Neural crest cell (in vitro differentiated cells): ENCODE data around the gene CHST11. TPM values are rescaled to one million over a fixed set of nuclear protein-coding genes. Genes with fewer than 3 reads are reported as not detected.

ENCODE experiments used
- DNase-seq: peaks from one replicate; pipeline ENCODE4 v3.0.0; 2021; ENCODE audit warnings: low read depth, mixed read lengths, low spot score
- H3K27ac Mint-ChIP-seq: one replicate; pipeline ENCODE4 v1.8.0; 2021; ENCODE audit warnings: mild to moderate bottlenecking, mixed read lengths; ENCODE audit not compliant: unreplicated experiment
- H3K27me3 Mint-ChIP-seq: 2 replicates; pipeline ENCODE4 v1.8.0; 2021; ENCODE audit warnings: low read depth, mild to moderate bottlenecking, mixed read lengths
- H3K36me3 Mint-ChIP-seq: 2 replicates; pipeline ENCODE4 v1.8.0; 2021; ENCODE audit warnings: low read depth, mild to moderate bottlenecking, mixed read lengths
- H3K4me1 Mint-ChIP-seq: 2 replicates; pipeline ENCODE4 v1.8.0; 2021; ENCODE audit warnings: mixed read lengths
- H3K4me3 Mint-ChIP-seq: one replicate; pipeline ENCODE4 v1.8.0; 2021; ENCODE audit warnings: mild to moderate bottlenecking, mixed read lengths
- H3K9me3 Mint-ChIP-seq: 2 replicates; pipeline ENCODE4 v1.8.0; 2021; ENCODE audit warnings: mixed read lengths
- total RNA-seq: library from RNA; stranded (reverse); gene quantifications from 2 replicates; pipeline ENCODE4 v1.2.1, GENCODE V29; 2021
- TF ChIP-seq, protein P1 (sequence below): fragments of 200-600 bp; sonication (generic); conservative IDR thresholded peaks from 2 replicates; pipeline ENCODE4 v1.5.0; 2021; ENCODE audit warnings: antibody characterized with exemption, mild to moderate bottlenecking

Gene CHST11
- total RNA-seq, 1 donor from 2014 or later: 10.0 TPM

DNA sequence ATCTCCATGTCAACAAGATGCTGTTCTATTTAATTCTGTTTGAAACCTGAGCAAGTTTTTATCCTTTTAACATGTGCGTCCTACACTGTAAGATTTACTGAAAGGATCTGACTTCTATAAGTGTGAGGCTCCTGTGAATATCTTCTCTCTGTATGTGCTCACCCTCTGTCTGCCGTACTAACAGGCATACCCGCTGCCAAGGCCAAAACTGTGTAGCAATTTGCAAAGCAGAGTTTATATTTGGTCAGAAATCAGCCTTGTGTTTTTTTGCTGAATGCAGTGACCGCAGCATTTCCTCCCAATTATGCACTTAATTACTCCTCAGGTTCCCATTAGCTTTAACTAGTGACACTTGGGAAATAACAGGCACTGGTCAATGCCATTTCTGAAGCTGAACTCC lies 12.3 kb downstream of the CHST11 start:
- Mint-ChIP-seq H3K27ac (no peak overlapping the region), H3K4me1 (peaks cover 18% of the 10 kb centered on the region), H3K9me3 (no peaks in the 10 kb centered on the region), H3K36me3 (no peaks in the 10 kb centered on the region), H3K27me3 (peaks cover 52% of the 10 kb centered on the region), H3K4me3 (no peak overlapping the region)
- DNase-seq: no peak
- TF ChIP-seq, protein P1, sequence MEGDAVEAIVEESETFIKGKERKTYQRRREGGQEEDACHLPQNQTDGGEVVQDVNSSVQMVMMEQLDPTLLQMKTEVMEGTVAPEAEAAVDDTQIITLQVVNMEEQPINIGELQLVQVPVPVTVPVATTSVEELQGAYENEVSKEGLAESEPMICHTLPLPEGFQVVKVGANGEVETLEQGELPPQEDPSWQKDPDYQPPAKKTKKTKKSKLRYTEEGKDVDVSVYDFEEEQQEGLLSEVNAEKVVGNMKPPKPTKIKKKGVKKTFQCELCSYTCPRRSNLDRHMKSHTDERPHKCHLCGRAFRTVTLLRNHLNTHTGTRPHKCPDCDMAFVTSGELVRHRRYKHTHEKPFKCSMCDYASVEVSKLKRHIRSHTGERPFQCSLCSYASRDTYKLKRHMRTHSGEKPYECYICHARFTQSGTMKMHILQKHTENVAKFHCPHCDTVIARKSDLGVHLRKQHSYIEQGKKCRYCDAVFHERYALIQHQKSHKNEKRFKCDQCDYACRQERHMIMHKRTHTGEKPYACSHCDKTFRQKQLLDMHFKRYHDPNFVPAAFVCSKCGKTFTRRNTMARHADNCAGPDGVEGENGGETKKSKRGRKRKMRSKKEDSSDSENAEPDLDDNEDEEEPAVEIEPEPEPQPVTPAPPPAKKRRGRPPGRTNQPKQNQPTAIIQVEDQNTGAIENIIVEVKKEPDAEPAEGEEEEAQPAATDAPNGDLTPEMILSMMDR: no peak

DNA sequence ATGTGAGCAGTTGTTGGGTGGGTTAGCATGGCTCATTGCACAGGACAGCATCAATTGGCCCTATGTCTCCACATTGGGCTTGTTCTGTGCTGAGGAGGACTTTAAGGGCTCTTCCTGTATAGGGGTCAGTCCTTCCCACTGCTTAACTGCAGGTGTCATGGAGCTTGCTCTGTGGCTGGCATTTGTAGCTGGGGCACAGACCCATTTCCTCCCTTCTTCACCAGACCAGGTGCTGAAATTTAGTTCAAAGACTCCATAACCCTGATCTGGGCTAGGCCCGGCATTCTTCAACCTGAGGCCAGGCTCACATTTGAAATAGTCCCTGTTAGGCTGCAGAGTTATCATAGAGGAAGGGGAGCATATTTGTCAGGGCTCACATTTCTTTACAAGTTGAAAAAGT lies 12.8 kb downstream of the CHST11 start:
- H3K4me3 Mint-ChIP-seq: no peak overlapping the region
- no peak overlapping the region for H3K27ac Mint-ChIP-seq
- no peak for DNase-seq
- peaks cover 54% of the 10 kb centered on the region for H3K27me3 Mint-ChIP-seq
- H3K36me3 Mint-ChIP-seq: no peaks in the 10 kb centered on the region
- H3K4me1 Mint-ChIP-seq: peaks cover 23% of the 10 kb centered on the region
- H3K9me3 Mint-ChIP-seq: no peaks in the 10 kb centered on the region
- TF ChIP-seq, protein P1: no peak

DNA sequence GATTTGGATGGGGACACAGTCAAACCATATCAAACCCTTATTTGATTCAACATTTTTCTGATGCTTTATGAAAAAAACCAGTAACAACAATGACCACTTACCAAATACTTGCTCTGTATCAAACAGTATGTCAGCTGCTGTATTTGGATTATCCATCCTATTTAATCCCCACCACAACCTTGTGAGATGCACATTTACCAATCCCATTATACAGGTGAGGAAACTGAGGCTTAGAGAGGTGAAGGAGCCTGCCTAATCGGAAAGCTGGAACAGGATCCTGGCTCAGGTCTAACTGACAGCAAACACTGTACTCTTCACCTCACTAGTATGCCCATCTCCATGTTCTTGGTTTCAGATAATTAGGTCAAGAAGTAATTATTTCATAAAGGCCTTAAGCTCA lies 13.8 kb downstream of the CHST11 start:
- no peaks in the 10 kb centered on the region for H3K9me3 Mint-ChIP-seq
- DNase-seq: no peak
- peaks cover 29% of the 10 kb centered on the region for H3K4me1 Mint-ChIP-seq
- TF ChIP-seq, protein P1: no peak
- H3K27ac Mint-ChIP-seq: no peak overlapping the region
- no peak overlapping the region for H3K4me3 Mint-ChIP-seq
- peaks cover 56% of the 10 kb centered on the region for H3K27me3 Mint-ChIP-seq
- no peaks in the 10 kb centered on the region for H3K36me3 Mint-ChIP-seq

DNA sequence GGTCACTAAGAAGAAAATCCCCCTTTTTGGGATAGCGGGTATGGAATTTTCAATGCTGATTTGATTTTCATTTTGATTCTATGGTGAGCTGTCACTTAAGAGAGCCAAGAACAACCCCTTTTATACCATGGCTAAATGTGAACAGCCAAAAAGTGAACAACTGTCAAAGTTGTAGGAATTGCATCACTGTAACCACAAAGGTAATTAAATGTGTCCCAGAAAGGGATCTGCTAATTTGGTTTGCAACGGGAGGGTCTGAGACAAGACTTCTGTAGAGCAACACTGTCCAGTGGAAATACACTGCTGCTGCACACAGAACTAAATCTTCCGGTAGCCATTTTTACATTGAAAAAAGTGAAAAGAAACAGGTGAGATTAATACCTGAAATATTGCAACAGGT lies 14.6 kb downstream of the CHST11 start:
- Mint-ChIP-seq H3K36me3 (no peaks in the 10 kb centered on the region), H3K27ac (no peak overlapping the region), H3K4me1 (peaks cover 29% of the 10 kb centered on the region), H3K9me3 (no peaks in the 10 kb centered on the region), H3K4me3 (no peak overlapping the region), H3K27me3 (peaks cover 55% of the 10 kb centered on the region)
- TF ChIP-seq, protein P1: no peak
- no peak for DNase-seq

DNA sequence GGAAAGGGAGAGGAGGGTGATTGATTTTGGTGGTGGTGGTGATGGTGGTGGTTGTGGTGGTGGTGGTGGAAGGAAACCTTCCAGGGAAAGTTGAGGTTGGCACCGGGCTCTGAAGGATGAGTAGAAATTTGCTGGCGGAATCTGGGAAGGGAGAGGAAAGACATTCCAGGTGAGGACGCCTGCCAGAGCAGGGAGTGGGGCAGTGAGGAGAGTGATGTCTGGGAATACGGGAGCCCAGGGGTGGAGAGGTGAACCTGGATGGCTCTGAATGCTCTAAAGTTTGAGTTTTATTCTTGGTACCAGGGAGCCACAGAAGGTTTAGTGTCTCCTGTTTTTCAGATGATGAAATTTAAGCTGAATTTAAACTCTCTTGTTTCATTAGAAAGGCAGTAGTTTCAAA lies 16.0 kb downstream of the CHST11 start:
- Mint-ChIP-seq H3K27ac (peak overlapping the region; percentile 8), H3K4me3 (no peak overlapping the region), H3K9me3 (no peaks in the 10 kb centered on the region), H3K27me3 (peaks cover 46% of the 10 kb centered on the region), H3K4me1 (peaks cover 29% of the 10 kb centered on the region), H3K36me3 (no peaks in the 10 kb centered on the region)
- TF ChIP-seq, protein P1: no peak
- DNase-seq: no peak
